Gastroesophageal sphincter (tissue), 4 donors: Measurements from ENCODE around the gene TMEM151A. TPM values are rescaled to one million over a fixed set of nuclear protein-coding genes. Genes with fewer than 3 reads are reported as not detected.

Source experiments
- ATAC-seq: fragments of 150-250 bp; one replicate; pipeline ENCODE4 v1.9.1; 2016; ENCODE audit warnings: mild to moderate bottlenecking, moderate library complexity
- H3K27ac ChIP-seq, 4 donors: fragments of 200-600 bp; sonication (generic) in 3 of 4; 1 replicate in 3 of 4; 2 replicates in 1 of 4; pipeline ENCODE4 v1.5.1; 2016 to 2019
- H3K27me3 ChIP-seq: fragments of 200-600 bp; sonication (generic); one replicate; pipeline ENCODE4 v1.5.1; 2019
- H3K36me3 ChIP-seq, 2 donors: fragments of 200-600 bp; sonication (generic); one replicate each; pipeline ENCODE4 v1.5.1; 2019; ENCODE audit warnings: control low read depth in 1 of 2
- H3K4me1 ChIP-seq, 3 donors: fragments of 200-600 bp; sonication (generic); 1 replicate in 2 of 3; 2 replicates in 1 of 3; pipeline ENCODE4 v1.5.1; 2016 to 2019; ENCODE audit warnings: control low read depth in 2 of 3
- H3K4me3 ChIP-seq, 2 donors: fragments of 200-600 bp; sonication (generic); one replicate each; pipeline ENCODE4 v1.5.1; 2019; ENCODE audit warnings: mild to moderate bottlenecking in 1 of 2, moderate library complexity in 1 of 2
- H3K9me3 ChIP-seq, 3 donors: fragments of 200-600 bp; sonication (generic); one replicate each; pipeline ENCODE4 v1.5.1; 2017 to 2019; ENCODE audit warnings: control low read depth in 2 of 3
- EP300 ChIP-seq: sonication (generic); formaldehyde crosslinking; IDR thresholded peaks from one replicate; pipeline ENCODE4 v1.6.1; 2017; ENCODE audit warnings: antibody characterized with exemption, mild to moderate bottlenecking
- POLR2A ChIP-seq, 2 donors: fragments of 450-650 bp; IDR thresholded peaks; one replicate each; pipeline ENCODE4 v1.6.1; 2017; ENCODE audit warnings: antibody characterized with exemption in 2 of 2, mild to moderate bottlenecking in 2 of 2, moderate library complexity in 1 of 2
- POLR2AphosphoS5 ChIP-seq: sonication (generic); formaldehyde crosslinking; IDR thresholded peaks from one replicate; pipeline ENCODE4 v1.6.1; 2017; ENCODE audit warnings: antibody characterized with exemption
- WGBS, 2 donors: methylation state at CpG; one replicate each; pipeline ENCODE4 v1.1.5; 2018; ENCODE audit warnings: low coverage in 1 of 2; 5-methylcytosine and 5-hydroxymethylcytosine counted together
- total RNA-seq, 4 donors: library from RNA; depleted of rRNA; stranded (reverse); fragments of >200 nt; gene quantifications; one replicate each; pipeline ENCODE4 v1.1.0, GENCODE V29; 2016
- TF ChIP-seq, protein P1 (sequence below), 4 experiments: fragments of 200-600 bp in 2 of 4; fragments of 450-650 bp in 2 of 4; sonication (generic) in 1 of 4; IDR thresholded peaks; one replicate each; pipeline ENCODE4 v1.5.1; 2017 to 2019; ENCODE audit warnings: antibody characterized with exemption in 4 of 4, mild to moderate bottlenecking in 2 of 4, moderate library complexity in 2 of 4

Gene TMEM151A
- total RNA-seq, 4 donors from 2014 or later, result 0.66 TPM; not detected in 3

DNA sequence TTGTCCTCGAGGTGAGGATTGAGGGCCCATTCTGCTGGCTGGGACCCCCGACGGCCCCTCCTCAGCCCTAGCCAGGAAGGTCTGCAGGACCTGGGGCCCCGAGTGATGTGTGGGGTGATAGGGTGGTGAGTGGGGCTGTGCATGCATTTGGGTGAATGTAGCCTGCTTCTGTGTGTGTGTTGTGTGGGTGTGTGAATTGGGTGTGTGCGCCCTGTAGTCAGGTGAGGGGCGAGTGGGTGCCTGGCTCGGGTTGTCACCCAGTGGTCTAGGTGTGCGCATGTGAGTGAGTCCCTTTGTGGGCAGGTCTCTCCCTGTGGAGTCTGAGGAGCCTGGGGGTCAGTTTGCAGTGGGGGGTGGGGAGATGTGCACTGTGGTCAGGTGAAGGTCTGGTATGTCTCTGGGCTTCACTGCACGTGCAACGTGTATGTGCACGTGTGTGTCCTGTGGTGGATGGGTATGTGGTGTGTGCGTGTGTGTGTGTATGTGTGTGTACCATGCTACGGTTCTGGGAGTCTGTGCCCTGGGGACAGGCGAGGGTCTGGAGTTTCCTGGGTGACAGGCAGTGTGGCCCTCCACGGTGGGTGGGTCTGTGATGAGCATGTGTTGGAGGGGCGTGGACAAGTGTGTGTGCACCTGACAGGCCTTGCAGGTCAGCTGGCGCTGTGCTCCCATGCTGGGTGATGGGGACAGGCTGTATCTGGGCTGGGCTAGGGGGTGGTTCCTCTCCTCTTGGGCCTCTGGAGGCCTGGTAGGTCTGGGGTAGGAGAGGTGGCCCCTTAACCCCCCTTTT lies 1.0 kb downstream of the TMEM151A start:
- Histone ChIP-seq H3K9me3 (no peaks in the 10 kb centered on the region), H3K27ac (no peak overlapping the region), H3K27me3 (peaks cover 60% of the 10 kb centered on the region), H3K4me3 (no peak overlapping the region), H3K4me1 (peaks cover 0 to 34% (median 12%) of the 10 kb centered on the region in 3 donors), H3K36me3 (no peaks in the 10 kb centered on the region)
- 49 to 53% methylated on average over 5 to 9 of the region's 17 CpGs for WGBS, 2 donors
- ATAC-seq, result no peak
- TF ChIP-seq EP300, result no peak
- TF ChIP-seq POLR2AphosphoS5, result no peak
- TF ChIP-seq, protein P1, sequence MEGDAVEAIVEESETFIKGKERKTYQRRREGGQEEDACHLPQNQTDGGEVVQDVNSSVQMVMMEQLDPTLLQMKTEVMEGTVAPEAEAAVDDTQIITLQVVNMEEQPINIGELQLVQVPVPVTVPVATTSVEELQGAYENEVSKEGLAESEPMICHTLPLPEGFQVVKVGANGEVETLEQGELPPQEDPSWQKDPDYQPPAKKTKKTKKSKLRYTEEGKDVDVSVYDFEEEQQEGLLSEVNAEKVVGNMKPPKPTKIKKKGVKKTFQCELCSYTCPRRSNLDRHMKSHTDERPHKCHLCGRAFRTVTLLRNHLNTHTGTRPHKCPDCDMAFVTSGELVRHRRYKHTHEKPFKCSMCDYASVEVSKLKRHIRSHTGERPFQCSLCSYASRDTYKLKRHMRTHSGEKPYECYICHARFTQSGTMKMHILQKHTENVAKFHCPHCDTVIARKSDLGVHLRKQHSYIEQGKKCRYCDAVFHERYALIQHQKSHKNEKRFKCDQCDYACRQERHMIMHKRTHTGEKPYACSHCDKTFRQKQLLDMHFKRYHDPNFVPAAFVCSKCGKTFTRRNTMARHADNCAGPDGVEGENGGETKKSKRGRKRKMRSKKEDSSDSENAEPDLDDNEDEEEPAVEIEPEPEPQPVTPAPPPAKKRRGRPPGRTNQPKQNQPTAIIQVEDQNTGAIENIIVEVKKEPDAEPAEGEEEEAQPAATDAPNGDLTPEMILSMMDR (IDR thresholded peaks at IDR 0.05), result no peak
- TF ChIP-seq POLR2A (IDR thresholded peaks at IDR 0.05), result no peak

DNA sequence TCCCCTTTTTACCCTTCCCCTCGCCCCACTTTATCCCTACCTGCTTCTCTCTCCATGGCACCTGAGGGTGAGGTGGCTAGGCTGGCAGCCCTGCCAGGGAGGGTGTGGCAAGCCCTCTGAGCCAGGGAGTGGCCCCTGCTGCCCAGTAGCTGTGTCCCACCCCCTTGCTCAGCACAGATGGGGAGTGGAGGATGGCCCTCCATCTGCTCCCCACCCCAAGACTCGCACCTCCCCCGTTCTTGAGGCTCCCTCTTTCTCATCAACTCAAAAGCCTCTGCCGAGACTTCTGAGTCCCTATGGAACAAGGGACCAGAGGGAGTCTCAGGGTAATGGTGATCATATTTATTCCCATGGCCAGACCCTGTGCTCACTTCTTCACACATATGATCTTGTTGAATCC lies 1.7 kb downstream of the TMEM151A start:
- Histone ChIP-seq H3K4me1 (peaks cover 0 to 28% (median 12%) of the 10 kb centered on the region in 3 donors), H3K9me3 (no peaks in the 10 kb centered on the region), H3K36me3 (no peaks in the 10 kb centered on the region), H3K27ac (no peak overlapping the region), H3K27me3 (peaks cover 60% of the 10 kb centered on the region), H3K4me3 (no peak overlapping the region)
- TF ChIP-seq EP300 (no peak), POLR2A (IDR thresholded peaks at IDR 0.05) (no peak), POLR2AphosphoS5 (no peak)
- TF ChIP-seq, protein P1 (IDR thresholded peaks at IDR 0.05), result no peak
- 67% methylated on average over 3 of the region's 4 CpGs; no CpG with 5 or more reads in 1 of the 2 donors for WGBS, 2 donors
- no peak for ATAC-seq

GRCh38 chr11:66293777-66294625 lies 2.3 kb downstream of the TMEM151A start:
- no peak for ATAC-seq
- H3K4me3 ChIP-seq, result no peak overlapping the region
- TF ChIP-seq, protein P1 (IDR thresholded peaks at IDR 0.05), result no peak
- TF ChIP-seq POLR2AphosphoS5 (no peak), POLR2A (IDR thresholded peaks at IDR 0.05) (no peak), EP300 (no peak)
- no peaks in the 10 kb centered on the region for H3K36me3 ChIP-seq
- no peaks in the 10 kb centered on the region for H3K9me3 ChIP-seq
- H3K27ac ChIP-seq, result no peak overlapping the region
- 67 to 83% methylated on average over 2 to 6 of the region's 30 CpGs for WGBS, 2 donors
- H3K27me3 ChIP-seq, result peaks cover 60% of the 10 kb centered on the region
- H3K4me1 ChIP-seq, result peaks cover 0 to 26% (median 12%) of the 10 kb centered on the region in 3 donors

- no peak overlapping the region for H3K4me3 ChIP-seq
- no peaks in the 10 kb centered on the region for H3K36me3 ChIP-seq
- peaks cover 0 to 20% (median 7%) of the 10 kb centered on the region in 3 donors for H3K4me1 ChIP-seq
- TF ChIP-seq, protein P1 (IDR thresholded peaks at IDR 0.05), result no peak
- TF ChIP-seq POLR2A (IDR thresholded peaks at IDR 0.05) (no peak), EP300 (no peak), POLR2AphosphoS5 (no peak)
- H3K27me3 ChIP-seq, result peaks cover 60% of the 10 kb centered on the region
- H3K9me3 ChIP-seq, result no peaks in the 10 kb centered on the region
- WGBS, 2 donors, result no CpG with 5 or more reads among the region's 123 CpGs
- no peak overlapping the region for H3K27ac ChIP-seq
- ATAC-seq, result no peak
Measured at GRCh38 chr11:66294626-66295620, 3.2 kb downstream of the TMEM151A start.
